ENCODE data around the gene NOX5.

- no peak for TF ChIP-seq CTCF (IDR thresholded peaks at IDR 0.05 in 8 of 11, conservative IDR thresholded peaks at IDR 0.05 in 3 of 11)
- no peak for TF ChIP-seq POLR2A (IDR thresholded peaks at IDR 0.05)
- TF ChIP-seq POLR2AphosphoS5 (IDR thresholded peaks at IDR 0.05): no peak
Observed at GRCh38 chr15:69060744-69061143, 46.2 kb downstream of the NOX5 start.
